ENCODE measurements around the gene ZNF474. TPM values are rescaled to one million over a fixed set of nuclear protein-coding genes. Genes with fewer than 3 reads are reported as not detected.

Gene ZNF474
- total RNA-seq, 1 experiment from 2014 or later: not detected

GRCh38 chr5:122183098-122183787 lies 53.9 kb downstream of the ZNF474 start:
- DNase-seq (ENCODE audit: low spot score) (no peak), ATAC-seq (peak; percentile 49)
- TF ChIP-seq JUN (CRISPR knock-in tag; IDR thresholded peaks at IDR 0.05) (no peak), GTF2I (CRISPR knock-in tag; conservative IDR thresholded peaks at IDR 0.05) (no peak), FOXJ3 (CRISPR knock-in tag; IDR thresholded peaks at IDR 0.05; ENCODE audit: borderline replicate concordance) (no peak), KAT7 (CRISPR knock-in tag; IDR thresholded peaks at IDR 0.05; ENCODE audit: borderline replicate concordance) (no peak), NR2C2 (CRISPR knock-in tag; IDR thresholded peaks at IDR 0.05) (no peak), ZNF138 (CRISPR knock-in tag; conservative IDR thresholded peaks at IDR 0.05) (no peak), ZNF512 (CRISPR knock-in tag; IDR thresholded peaks at IDR 0.05; ENCODE audit: borderline replicate concordance) (no peak), MYBL2 (CRISPR knock-in tag; IDR thresholded peaks at IDR 0.05) (no peak), NR3C1 (CRISPR knock-in tag; conservative IDR thresholded peaks at IDR 0.05; ENCODE audit: low read depth) (no peak), E2F5 (CRISPR knock-in tag; IDR thresholded peaks at IDR 0.05) (no peak), ZNF317 (CRISPR knock-in tag; IDR thresholded peaks at IDR 0.05; ENCODE audit: borderline replicate concordance, low read depth) (no peak), AFF4 (CRISPR knock-in tag; IDR thresholded peaks at IDR 0.05; ENCODE audit: borderline replicate concordance) (no peak)
- TF ChIP-seq, protein P1, sequence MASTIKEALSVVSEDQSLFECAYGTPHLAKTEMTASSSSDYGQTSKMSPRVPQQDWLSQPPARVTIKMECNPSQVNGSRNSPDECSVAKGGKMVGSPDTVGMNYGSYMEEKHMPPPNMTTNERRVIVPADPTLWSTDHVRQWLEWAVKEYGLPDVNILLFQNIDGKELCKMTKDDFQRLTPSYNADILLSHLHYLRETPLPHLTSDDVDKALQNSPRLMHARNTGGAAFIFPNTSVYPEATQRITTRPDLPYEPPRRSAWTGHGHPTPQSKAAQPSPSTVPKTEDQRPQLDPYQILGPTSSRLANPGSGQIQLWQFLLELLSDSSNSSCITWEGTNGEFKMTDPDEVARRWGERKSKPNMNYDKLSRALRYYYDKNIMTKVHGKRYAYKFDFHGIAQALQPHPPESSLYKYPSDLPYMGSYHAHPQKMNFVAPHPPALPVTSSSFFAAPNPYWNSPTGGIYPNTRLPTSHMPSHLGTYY (CRISPR knock-in tag; IDR thresholded peaks at IDR 0.05): no peak
- TF ChIP-seq, protein P2, sequence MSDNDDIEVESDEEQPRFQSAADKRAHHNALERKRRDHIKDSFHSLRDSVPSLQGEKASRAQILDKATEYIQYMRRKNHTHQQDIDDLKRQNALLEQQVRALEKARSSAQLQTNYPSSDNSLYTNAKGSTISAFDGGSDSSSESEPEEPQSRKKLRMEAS (CRISPR knock-in tag; IDR thresholded peaks at IDR 0.05): no peak
- TF ChIP-seq, protein P3, sequence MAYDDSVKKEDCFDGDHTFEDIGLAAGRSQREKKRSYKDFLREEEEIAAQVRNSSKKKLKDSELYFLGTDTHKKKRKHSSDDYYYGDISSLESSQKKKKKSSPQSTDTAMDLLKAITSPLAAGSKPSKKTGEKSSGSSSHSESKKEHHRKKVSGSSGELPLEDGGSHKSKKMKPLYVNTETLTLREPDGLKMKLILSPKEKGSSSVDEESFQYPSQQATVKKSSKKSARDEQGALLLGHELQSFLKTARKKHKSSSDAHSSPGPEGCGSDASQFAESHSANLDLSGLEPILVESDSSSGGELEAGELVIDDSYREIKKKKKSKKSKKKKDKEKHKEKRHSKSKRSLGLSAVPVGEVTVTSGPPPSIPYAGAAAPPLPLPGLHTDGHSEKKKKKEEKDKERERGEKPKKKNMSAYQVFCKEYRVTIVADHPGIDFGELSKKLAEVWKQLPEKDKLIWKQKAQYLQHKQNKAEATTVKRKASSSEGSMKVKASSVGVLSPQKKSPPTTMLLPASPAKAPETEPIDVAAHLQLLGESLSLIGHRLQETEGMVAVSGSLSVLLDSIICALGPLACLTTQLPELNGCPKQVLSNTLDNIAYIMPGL (CRISPR knock-in tag; IDR thresholded peaks at IDR 0.05): no peak
- TF ChIP-seq, protein P4, sequence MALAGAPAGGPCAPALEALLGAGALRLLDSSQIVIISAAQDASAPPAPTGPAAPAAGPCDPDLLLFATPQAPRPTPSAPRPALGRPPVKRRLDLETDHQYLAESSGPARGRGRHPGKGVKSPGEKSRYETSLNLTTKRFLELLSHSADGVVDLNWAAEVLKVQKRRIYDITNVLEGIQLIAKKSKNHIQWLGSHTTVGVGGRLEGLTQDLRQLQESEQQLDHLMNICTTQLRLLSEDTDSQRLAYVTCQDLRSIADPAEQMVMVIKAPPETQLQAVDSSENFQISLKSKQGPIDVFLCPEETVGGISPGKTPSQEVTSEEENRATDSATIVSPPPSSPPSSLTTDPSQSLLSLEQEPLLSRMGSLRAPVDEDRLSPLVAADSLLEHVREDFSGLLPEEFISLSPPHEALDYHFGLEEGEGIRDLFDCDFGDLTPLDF (CRISPR knock-in tag; IDR thresholded peaks at IDR 0.05): no peak
- peak overlapping the region; percentile 78 for H3K27ac Mint-ChIP-seq
- peak overlapping the region; percentile 35 for H3K4me3 Mint-ChIP-seq
- H3K9me3 Mint-ChIP-seq: peaks cover 14% of the 10 kb centered on the region
- peaks cover 36% of the 10 kb centered on the region for H3K4me1 Mint-ChIP-seq
- H3K27me3 Mint-ChIP-seq (ENCODE audit: low read depth): no peaks in the 10 kb centered on the region
- ChIA-PET CTCF (interaction anchor here (0.9 to 2.2 kb wide), 5 partner anchors 12 to 92 kb away, joined by 3 to 8 read pairs (median 6); no protein-coding TSS in a partner anchor), POLR2A (no interaction called here)
- H3K36me3 Mint-ChIP-seq: no peaks in the 10 kb centered on the region

All from WTC11 (cell line).